ENCODE results near the gene C2. TPM values are rescaled to one million over a fixed set of nuclear protein-coding genes. Genes with fewer than 3 reads are reported as not detected.

C2 gene
- polyA plus RNA-seq, 1 of the 3 experiments (the other 2 are of a cell fraction) = 0.43 TPM

GRCh38 chr6:31896856-31897611 is 30.5 kb upstream of the C2 start:
- H3K9me2 ChIP-seq = no peaks in the 10 kb centered on the region
- peaks cover 5 to 34% of the 10 kb centered on the region in 2 experiments for H3K4me1 ChIP-seq (ENCODE audit: control insufficient read depth in 1 of 2, insufficient read depth in 2 of 2, low read depth in 1 of 2, low read length in 1 of 2)
- DNase-seq = peak; percentile 90
- no peak for TF ChIP-seq IRF3 (IDR thresholded peaks at IDR 0.05; ENCODE audit: low read depth, low read length)
- TF ChIP-seq TAF1 (IDR thresholded peaks at IDR 0.05; ENCODE audit: borderline replicate concordance, low read depth, low read length) = no peak
- TF ChIP-seq NFIC (IDR thresholded peaks at IDR 0.05; ENCODE audit: borderline replicate concordance) = no peak
- TF ChIP-seq USF1 (IDR thresholded peaks at IDR 0.05; ENCODE audit: borderline replicate concordance, low read depth) = no peak
- peak overlapping the region; percentile 87 for H3K4me2 ChIP-seq
- 6% methylated on average over 35 of the region's 62 CpGs for WGBS (ENCODE audit: low lambda C conversion rate)
- no peaks in the 10 kb centered on the region for H3K27me3 ChIP-seq (ENCODE audit: insufficient read depth)
- H3K4me3 ChIP-seq (ENCODE audit: low read depth in 2 of 2, low read length in 1 of 2) = peak overlapping the region; percentile 89 to 94
- peak overlapping the region; percentile 76 for H3K9ac ChIP-seq
- peak overlapping the region in 1 of 2 experiments; percentile 80; a peak in 2 of 4 replicates for H3K27ac ChIP-seq (ENCODE audit: low read depth in 2 of 2, low read length in 1 of 2)
- H3F3A ChIP-seq (replicated peaks; ENCODE audit: insufficient read depth) = peaks cover 6% of the 10 kb centered on the region
- no peaks in the 10 kb centered on the region for H4K20me1 ChIP-seq (ENCODE audit: insufficient read depth)
- no peaks in the 10 kb centered on the region for H3K9me3 ChIP-seq
- H3K36me3 ChIP-seq (replicated peaks in 1 of 2; ENCODE audit: control insufficient read depth in 1 of 2, insufficient read depth in 2 of 2, low read length in 1 of 2) = peaks cover 24 to 29% of the 10 kb centered on the region in 2 experiments
- peak overlapping the region; percentile 59; the same call in 1 of the 2 replicates for H2AFZ ChIP-seq (ENCODE audit: low read depth)
- ChIA-PET POLR2A (interaction anchor here (0.6 to 1.8 kb wide), 7 partner anchors 23 to 232 kb away, joined by 3 to 5 read pairs (median 3); partner anchors contain the start of genes HSPA1A, HSPA1L, MSH5 and NEU1), CTCF (interaction anchor here (0.8 to 1.6 kb wide), 8 partner anchors 8 to 351 kb away, joined by 3 to 8 read pairs (median 3); partner anchors contain the start of genes ATP6V1G2 and DDAH2)
- H3K79me2 ChIP-seq (ENCODE audit: insufficient read depth) = peaks cover 20% of the 10 kb centered on the region; the same call in 1 of the 2 replicates

GRCh38 chr6:31897612-31898382 is 29.7 kb upstream of the C2 start, which contains the start of gene EHMT2:
EHMT2 (minus strand) TSS chr6:31897698; CDS start chr6:31897677, 21 bp downstream.
- Histone ChIP-seq H4K20me1 (ENCODE audit: insufficient read depth) (no peaks in the 10 kb centered on the region), H3K4me1 (ENCODE audit: control insufficient read depth in 1 of 2, insufficient read depth in 2 of 2, low read depth in 1 of 2, low read length in 1 of 2) (peaks cover 5 to 38% of the 10 kb centered on the region in 2 experiments), H3K9me2 (no peaks in the 10 kb centered on the region), H3K9ac (peak within 1 kb of the TSS; percentile 76), H3K36me3 (replicated peaks in 1 of 2; ENCODE audit: control insufficient read depth in 1 of 2, insufficient read depth in 2 of 2, low read length in 1 of 2) (peaks cover 18 to 28% of the 10 kb centered on the region in 2 experiments), H3F3A (replicated peaks; ENCODE audit: insufficient read depth) (peaks cover 12% of the 10 kb centered on the region), H3K27me3 (ENCODE audit: insufficient read depth) (no peaks in the 10 kb centered on the region), H2AFZ (ENCODE audit: low read depth) (peak within 1 kb of the TSS; percentile 71; the same call in 1 of the 2 replicates), H3K4me2 (peak within 1 kb of the TSS; percentile 91), H3K4me3 (ENCODE audit: low read depth in 2 of 2, low read length in 1 of 2) (peak within 1 kb of the TSS; percentile 89 to 94), H3K27ac (ENCODE audit: low read depth in 2 of 2, low read length in 1 of 2) (peak within 1 kb of the TSS; percentile 41 to 80), H3K79me2 (ENCODE audit: insufficient read depth) (peaks cover 20% of the 10 kb centered on the region; the same call in 1 of the 2 replicates), H3K9me3 (no peaks in the 10 kb centered on the region)
- ChIA-PET POLR2A (interaction anchor here (0.5 to 1.8 kb wide), 12 partner anchors 9 to 1520 kb away, joined by 3 to 5 read pairs (median 4); partner anchors contain the start of genes CUTA, HSPA1A, HSPA1L and MSH5), CTCF (interaction anchor here (0.8 to 1.6 kb wide), 8 partner anchors 9 to 351 kb away, joined by 3 to 8 read pairs (median 3); partner anchors contain the start of genes ATP6V1G2 and DDAH2)
- WGBS (ENCODE audit: low lambda C conversion rate) = 2% methylated on average over 22 of the region's 49 CpGs
- peak; percentile 94 for DNase-seq
- TF ChIP-seq SMC3 (IDR thresholded peaks at IDR 0.05; ENCODE audit: low read depth, low read length) (no peak), ZBTB33 (IDR thresholded peaks at IDR 0.05; ENCODE audit: borderline replicate concordance, low read depth) (no peak), IRF3 (IDR thresholded peaks at IDR 0.05; ENCODE audit: low read depth, low read length) (no peak), POLR2AphosphoS5 (IDR thresholded peaks at IDR 0.05; ENCODE audit: low read depth, low read length) (peak; percentile 61), SIN3A (IDR thresholded peaks at IDR 0.05; ENCODE audit: borderline replicate concordance, low read depth, low read length) (no peak), REST (IDR thresholded peaks at IDR 0.05; ENCODE audit: low read depth, low read length) (no peak), RFX5 (IDR thresholded peaks at IDR 0.05; ENCODE audit: low read length) (no peak), GATA2 (CRISPR knock-in tag; IDR thresholded peaks at IDR 0.05) (no peak), YY1 (IDR thresholded peaks at IDR 0.05; ENCODE audit: low read depth) (peak; percentile 73; the same call in 1 of the 2 replicates), FOXJ3 (CRISPR knock-in tag; IDR thresholded peaks at IDR 0.05) (no peak)

Data from SK-N-SH (cell line).